ENCODE measurements around the gene TWF2.

The TWF2 gene

GRCh38 chr3:52198643-52199608 is 40.0 kb downstream of the TWF2 start:
- no peak for DNase-seq

GRCh38 chr3:52197842-52198625 is 40.9 kb downstream of the TWF2 start, which contains the start of gene ALAS1:
TSS of gene ALAS1 (plus strand) at chr3:52198160. CDS start at chr3:52199242, 1,082 bp downstream.
- peak; percentile 68 for DNase-seq

- DNase-seq: no peak
Measured at GRCh38 chr3:52197499-52197841, 41.5 kb downstream of the TWF2 start.

GRCh38 chr3:52196977-52197376 is 42.0 kb downstream of the TWF2 start:
- no peak for DNase-seq

- no peak for DNase-seq
Measured at GRCh38 chr3:52195823-52196331, 43.1 kb downstream of the TWF2 start.

- no peak for DNase-seq
Measured at GRCh38 chr3:52195291-52195597, 43.7 kb downstream of the TWF2 start.

- no peak for DNase-seq
Measured at GRCh38 chr3:52194485-52195290, 44.3 kb downstream of the TWF2 start.

GRCh38 chr3:52193065-52193464 is 45.9 kb downstream of the TWF2 start:
- no peak for DNase-seq

GRCh38 chr3:52191663-52192062 is 47.3 kb downstream of the TWF2 start:
- DNase-seq: no peak

- no peak for DNase-seq
Measured at GRCh38 chr3:52190294-52191074, 48.5 kb downstream of the TWF2 start.

GRCh38 chr3:52188556-52188955 is 50.4 kb downstream of the TWF2 start:
- no peak for DNase-seq

GRCh38 chr3:52186729-52187128 is 52.2 kb downstream of the TWF2 start:
- no peak for DNase-seq

- no peak for DNase-seq
Measured at GRCh38 chr3:52185837-52186236, 53.1 kb downstream of the TWF2 start.

- no peak for DNase-seq
Measured at GRCh38 chr3:52185311-52185710, 53.6 kb downstream of the TWF2 start.

- no peak for DNase-seq
Measured at GRCh38 chr3:52184690-52185089, 54.3 kb downstream of the TWF2 start.

- DNase-seq: no peak
Measured at GRCh38 chr3:52183786-52184445, 55.0 kb downstream of the TWF2 start.

GRCh38 chr3:52182691-52183090 is 56.3 kb downstream of the TWF2 start:
- DNase-seq: no peak

GRCh38 chr3:52182196-52182595 is 56.8 kb downstream of the TWF2 start:
- DNase-seq: no peak

- no peak for DNase-seq
Measured at GRCh38 chr3:52181543-52181942, 57.4 kb downstream of the TWF2 start.

Measured in SHP77 treated with DMSO at 0.1 percent for 48 hours (cell line).